ENCODE data around the gene KLHL22.
"Not testable (repeated sequence)": the region's sequence is repeated elsewhere in the genome, so short reads cannot be mapped to it uniquely, and the experiment has no call there.

KLHL22 gene

GRCh38 chr22:20418211-20418788 is 77.3 kb downstream of the KLHL22 start:
- Histone ChIP-seq H3K9ac (ENCODE audit: low read length) (no peak overlapping the region), H3K27ac (ENCODE audit: low read depth, low read length) (no peak overlapping the region), H3K4me1 (ENCODE audit: control insufficient read depth, insufficient read depth, low read length) (peaks cover 6% of the 10 kb centered on the region), H3K4me3 (ENCODE audit: low read length) (peak overlapping the region; percentile 49), H3K27me3 (ENCODE audit: control insufficient read depth, insufficient read depth, low read length) (no peaks in the 10 kb centered on the region), H3K36me3 (ENCODE audit: control insufficient read depth, insufficient read depth, low read length) (no peaks in the 10 kb centered on the region)

- H3K27me3 ChIP-seq (ENCODE audit: control insufficient read depth, insufficient read depth, low read length); H3K9ac ChIP-seq (ENCODE audit: low read length); H3K4me1 ChIP-seq (ENCODE audit: control insufficient read depth, insufficient read depth, low read length); H3K4me3 ChIP-seq (ENCODE audit: low read length); H3K36me3 ChIP-seq (ENCODE audit: control insufficient read depth, insufficient read depth, low read length); H3K27ac ChIP-seq (ENCODE audit: low read depth, low read length): not testable (repeated sequence)
These were observed 79.9 kb downstream of the KLHL22 start for GRCh38 chr22:20415699-20416098.

- not testable (repeated sequence) for H3K36me3 ChIP-seq (ENCODE audit: control insufficient read depth, insufficient read depth, low read length); H3K27ac ChIP-seq (ENCODE audit: low read depth, low read length); H3K9ac ChIP-seq (ENCODE audit: low read length); H3K4me1 ChIP-seq (ENCODE audit: control insufficient read depth, insufficient read depth, low read length); H3K4me3 ChIP-seq (ENCODE audit: low read length); H3K27me3 ChIP-seq (ENCODE audit: control insufficient read depth, insufficient read depth, low read length)
These were observed 80.4 kb downstream of the KLHL22 start for GRCh38 chr22:20415241-20415640.

- H3K27ac ChIP-seq (ENCODE audit: low read depth, low read length): no peak overlapping the region
- H3K4me1 ChIP-seq (ENCODE audit: control insufficient read depth, insufficient read depth, low read length): no peaks in the 10 kb centered on the region
- H3K27me3 ChIP-seq (ENCODE audit: control insufficient read depth, insufficient read depth, low read length): no peaks in the 10 kb centered on the region
These were observed 81.1 kb downstream of the KLHL22 start for GRCh38 chr22:20414450-20414849.

GRCh38 chr22:20414059-20414440 is 81.5 kb downstream of the KLHL22 start:
- H3K9ac ChIP-seq (ENCODE audit: low read length): no peak overlapping the region
- H3K4me1 ChIP-seq (ENCODE audit: control insufficient read depth, insufficient read depth, low read length): no peaks in the 10 kb centered on the region
- H3K4me3 ChIP-seq (ENCODE audit: low read length): no peak overlapping the region
- H3K27me3 ChIP-seq (ENCODE audit: control insufficient read depth, insufficient read depth, low read length): no peaks in the 10 kb centered on the region
- no peaks in the 10 kb centered on the region for H3K36me3 ChIP-seq (ENCODE audit: control insufficient read depth, insufficient read depth, low read length)
- H3K27ac ChIP-seq (ENCODE audit: low read depth, low read length): no peak overlapping the region

More at GRCh38 chr22:20414450-20414849, 81.1 kb downstream of the KLHL22 start:
- Histone ChIP-seq H3K4me3 (ENCODE audit: low read length) (no peak overlapping the region), H3K9ac (ENCODE audit: low read length) (no peak overlapping the region), H3K36me3 (ENCODE audit: control insufficient read depth, insufficient read depth, low read length) (no peaks in the 10 kb centered on the region)

- H3K27me3 ChIP-seq (ENCODE audit: control insufficient read depth, insufficient read depth, low read length): no peaks in the 10 kb centered on the region
- no peak overlapping the region for H3K9ac ChIP-seq (ENCODE audit: low read length)
- no peaks in the 10 kb centered on the region for H3K4me1 ChIP-seq (ENCODE audit: control insufficient read depth, insufficient read depth, low read length)
- H3K27ac ChIP-seq (ENCODE audit: low read depth, low read length): no peak overlapping the region
- no peak overlapping the region for H3K4me3 ChIP-seq (ENCODE audit: low read length)
- H3K36me3 ChIP-seq (ENCODE audit: control insufficient read depth, insufficient read depth, low read length): no peaks in the 10 kb centered on the region
These were observed 82.2 kb downstream of the KLHL22 start for GRCh38 chr22:20413217-20414058.

GRCh38 chr22:20412474-20413216 is 83.0 kb downstream of the KLHL22 start:
- Histone ChIP-seq H3K9ac (ENCODE audit: low read length) (no peak overlapping the region), H3K4me3 (ENCODE audit: low read length) (no peak overlapping the region), H3K27me3 (ENCODE audit: control insufficient read depth, insufficient read depth, low read length) (no peaks in the 10 kb centered on the region), H3K27ac (ENCODE audit: low read depth, low read length) (no peak overlapping the region), H3K4me1 (ENCODE audit: control insufficient read depth, insufficient read depth, low read length) (no peaks in the 10 kb centered on the region), H3K36me3 (ENCODE audit: control insufficient read depth, insufficient read depth, low read length) (peaks cover 3% of the 10 kb centered on the region)

GRCh38 chr22:20409385-20409784 is 86.2 kb downstream of the KLHL22 start:
- not testable (repeated sequence) for H3K4me3 ChIP-seq (ENCODE audit: low read length); H3K4me1 ChIP-seq (ENCODE audit: control insufficient read depth, insufficient read depth, low read length); H3K9ac ChIP-seq (ENCODE audit: low read length); H3K27me3 ChIP-seq (ENCODE audit: control insufficient read depth, insufficient read depth, low read length); H3K27ac ChIP-seq (ENCODE audit: low read depth, low read length)
- H3K36me3 ChIP-seq (ENCODE audit: control insufficient read depth, insufficient read depth, low read length): peaks cover 11% of the 10 kb centered on the region

- no peaks in the 10 kb centered on the region for H3K4me1 ChIP-seq (ENCODE audit: control insufficient read depth, insufficient read depth, low read length)
- peaks cover 12% of the 10 kb centered on the region for H3K36me3 ChIP-seq (ENCODE audit: control insufficient read depth, insufficient read depth, low read length)
- H3K4me3 ChIP-seq (ENCODE audit: low read length): no peak overlapping the region
- H3K27ac ChIP-seq (ENCODE audit: low read depth, low read length): no peak overlapping the region
- no peaks in the 10 kb centered on the region for H3K27me3 ChIP-seq (ENCODE audit: control insufficient read depth, insufficient read depth, low read length)
- no peak overlapping the region for H3K9ac ChIP-seq (ENCODE audit: low read length)
These were observed 86.7 kb downstream of the KLHL22 start for GRCh38 chr22:20408891-20409290.

- Histone ChIP-seq H3K27me3 (ENCODE audit: control insufficient read depth, insufficient read depth, low read length) (no peaks in the 10 kb centered on the region), H3K4me1 (ENCODE audit: control insufficient read depth, insufficient read depth, low read length) (no peaks in the 10 kb centered on the region), H3K36me3 (ENCODE audit: control insufficient read depth, insufficient read depth, low read length) (peaks cover 19% of the 10 kb centered on the region), H3K4me3 (ENCODE audit: low read length) (no peak overlapping the region), H3K9ac (ENCODE audit: low read length) (no peak overlapping the region), H3K27ac (ENCODE audit: low read depth, low read length) (no peak overlapping the region)
These were observed 87.8 kb downstream of the KLHL22 start for GRCh38 chr22:20407829-20408228.

- no peaks in the 10 kb centered on the region for H3K27me3 ChIP-seq (ENCODE audit: control insufficient read depth, insufficient read depth, low read length)
- peaks cover 19% of the 10 kb centered on the region for H3K36me3 ChIP-seq (ENCODE audit: control insufficient read depth, insufficient read depth, low read length)
- no peak overlapping the region for H3K4me3 ChIP-seq (ENCODE audit: low read length)
- no peaks in the 10 kb centered on the region for H3K4me1 ChIP-seq (ENCODE audit: control insufficient read depth, insufficient read depth, low read length)
- no peak overlapping the region for H3K27ac ChIP-seq (ENCODE audit: low read depth, low read length)
- no peak overlapping the region for H3K9ac ChIP-seq (ENCODE audit: low read length)
These were observed 88.7 kb downstream of the KLHL22 start for GRCh38 chr22:20406686-20407408.

Measured in rectal smooth muscle tissue (tissue), 1 donor.